GM19452 (cell line): ENCODE measurements around the gene ETFRF1.

Experiments used
- ATAC-seq: cut with Tn5 transposase; IDR thresholded peaks from one replicate; pipeline ENCODE4 v1.9.1; 2021; ENCODE audit not compliant: unreplicated experiment

ETFRF1 gene

DNA sequence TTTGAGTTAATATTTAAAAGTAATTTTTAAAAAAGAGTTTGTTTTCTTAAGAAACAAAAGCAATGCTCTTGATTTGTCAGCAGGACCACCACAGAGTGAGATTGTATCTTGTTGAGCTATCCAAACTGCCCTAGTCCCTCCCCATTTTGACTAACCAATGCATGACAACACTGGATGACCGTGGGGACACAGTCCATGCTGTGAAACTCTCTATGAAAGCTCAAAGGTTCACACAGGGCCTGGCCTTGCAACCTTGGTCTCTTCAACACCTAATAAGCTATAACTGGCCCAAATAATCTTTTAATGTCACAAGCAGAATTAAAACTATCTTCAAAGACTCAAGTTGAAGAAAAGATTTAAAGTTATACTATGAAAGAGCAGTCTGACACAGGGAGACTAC is 13.5 kb downstream of the ETFRF1 start:
- ATAC-seq, result no peak

DNA sequence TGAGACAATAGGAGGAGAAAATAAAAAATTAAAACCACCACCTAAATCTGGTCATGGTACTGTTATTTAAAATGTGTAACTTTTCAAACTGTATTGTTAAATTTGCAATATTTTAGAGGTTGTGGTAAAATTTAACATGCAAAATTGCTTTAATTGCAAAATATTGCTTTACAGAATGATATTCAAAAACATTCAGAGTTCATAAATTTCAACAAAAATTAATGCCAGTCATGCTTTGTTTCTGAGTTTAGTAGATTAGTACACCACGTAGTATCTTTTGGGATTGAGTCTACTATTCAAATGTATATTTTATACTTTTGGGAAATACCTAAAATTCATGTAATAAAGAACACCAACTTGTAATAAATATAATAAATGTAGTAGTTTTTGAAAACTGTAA is 18.3 kb downstream of the ETFRF1 start:
- no peak for ATAC-seq

DNA sequence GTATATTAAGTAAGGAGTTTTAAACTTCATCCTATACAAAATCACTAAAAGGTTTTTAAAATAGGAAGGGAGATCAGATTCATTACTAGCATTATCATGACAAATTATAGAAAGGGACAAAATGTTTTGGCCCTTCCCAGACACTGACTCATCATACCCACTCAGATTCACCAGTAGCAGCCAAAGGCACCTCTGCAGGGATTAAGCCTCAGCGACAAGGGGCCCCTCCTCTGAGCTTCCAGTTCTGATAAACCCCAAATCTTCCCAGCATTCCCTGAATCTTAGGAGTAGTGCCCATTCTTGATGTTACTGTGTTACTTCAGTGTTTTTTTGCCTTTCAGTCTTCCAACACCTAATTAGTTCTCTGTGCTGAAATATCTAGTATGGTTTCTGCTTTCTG is 41.2 kb downstream of the ETFRF1 start:
- ATAC-seq, result no peak

DNA sequence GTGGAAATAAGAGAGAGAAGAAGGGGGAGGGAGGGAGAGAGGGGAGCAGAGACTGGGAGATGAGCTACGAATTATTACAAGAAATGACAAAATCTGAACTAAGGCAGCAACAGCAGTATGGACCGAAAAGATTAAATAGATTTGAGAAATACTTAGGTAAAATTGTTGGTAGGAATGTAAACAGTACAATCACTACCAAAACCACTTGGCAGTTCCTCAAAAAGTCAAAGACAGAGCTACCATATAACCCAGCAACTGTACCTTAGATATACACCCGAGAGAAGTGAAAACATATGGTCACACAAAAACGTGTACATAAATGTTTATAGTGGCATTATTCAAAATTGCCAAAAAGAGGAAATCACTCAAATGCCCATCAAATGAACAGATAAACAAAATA is 41.6 kb downstream of the ETFRF1 start:
- no peak for ATAC-seq

DNA sequence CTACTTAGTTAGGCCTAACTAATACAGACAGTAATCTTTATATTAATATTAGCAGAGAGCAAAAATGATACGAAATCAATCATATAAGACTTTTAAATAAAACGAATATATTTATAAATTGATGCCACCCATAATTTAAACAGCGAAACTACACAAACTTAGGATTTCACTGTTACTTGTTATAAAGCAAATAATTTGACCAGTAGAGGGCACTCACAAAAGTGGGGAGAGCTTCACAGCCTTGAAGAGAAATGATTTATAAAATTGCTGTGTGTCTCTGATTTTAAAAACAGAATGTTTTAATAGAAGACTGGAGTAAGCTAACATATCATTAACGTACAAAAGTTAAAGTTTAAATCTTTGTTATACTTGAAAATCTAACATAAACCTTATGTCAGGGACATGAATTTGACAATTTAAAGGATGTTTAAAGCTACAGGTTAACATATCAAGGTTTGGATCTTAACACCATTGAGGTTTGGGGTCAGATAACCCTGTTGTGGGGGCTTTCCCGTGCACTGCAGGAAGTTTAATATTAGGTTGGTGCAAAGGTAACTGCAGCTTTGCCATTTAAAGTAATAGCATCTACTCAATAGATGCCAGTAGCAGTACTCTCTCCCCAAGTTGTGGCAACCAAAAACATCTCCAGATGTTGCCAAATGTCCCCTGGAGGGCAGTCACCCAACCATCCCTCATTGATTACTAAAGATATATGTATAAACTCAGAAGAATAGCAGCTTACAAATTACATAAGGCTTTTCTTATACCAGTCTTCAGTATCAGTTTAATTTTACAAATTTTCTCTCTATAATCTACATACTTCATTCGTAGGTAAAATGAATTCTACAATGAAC is 46.4 kb downstream of the ETFRF1 start:
- ATAC-seq, result peak; percentile 57

DNA sequence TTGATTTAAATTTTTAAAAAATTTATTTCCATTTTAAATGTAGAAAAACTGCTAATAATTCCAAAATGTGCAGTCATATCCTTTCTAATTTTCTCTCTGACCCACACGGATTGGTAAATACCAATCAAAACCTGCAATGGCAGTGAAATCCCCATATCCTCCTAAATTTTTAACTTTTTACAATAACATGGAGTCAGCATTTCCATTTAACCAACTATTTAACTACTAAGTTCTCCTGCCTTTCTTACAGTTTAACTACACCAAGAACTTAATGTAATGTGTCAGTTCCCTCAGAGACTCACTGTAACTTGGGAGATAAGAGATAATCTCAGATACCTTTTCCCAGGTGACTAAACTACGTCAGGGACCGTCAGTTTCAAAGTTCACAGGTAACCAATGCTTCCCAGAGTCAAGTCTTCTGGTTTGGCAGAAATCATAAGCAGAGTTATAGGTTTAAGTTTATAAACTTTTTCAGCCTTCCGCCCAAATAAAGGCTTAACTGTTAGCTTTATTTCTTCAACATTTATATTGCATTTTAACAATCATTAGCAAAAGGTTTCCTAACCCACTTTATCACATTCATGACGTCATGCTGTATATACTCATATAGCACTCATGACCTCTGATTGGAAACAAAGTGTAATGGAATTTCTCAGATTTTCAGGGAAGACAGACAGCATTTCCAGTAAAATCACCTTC is 48.1 kb downstream of the ETFRF1 start:
- no peak for ATAC-seq

DNA sequence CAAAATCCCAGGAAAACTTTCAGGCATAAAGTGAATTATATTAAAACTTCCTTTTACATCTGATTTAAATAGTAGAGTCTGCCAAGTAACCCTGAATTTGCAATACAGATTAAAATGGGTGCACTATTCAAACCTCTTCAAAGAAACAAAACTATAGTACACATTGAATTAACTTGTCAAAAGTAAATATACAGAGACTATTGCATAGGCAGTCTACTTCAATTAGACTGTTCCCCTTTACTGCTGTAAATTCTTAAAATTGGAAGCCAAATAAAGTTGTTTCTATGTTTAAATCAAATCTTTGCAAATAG is 48.6 kb downstream of the ETFRF1 start:
- ATAC-seq, result no peak

DNA sequence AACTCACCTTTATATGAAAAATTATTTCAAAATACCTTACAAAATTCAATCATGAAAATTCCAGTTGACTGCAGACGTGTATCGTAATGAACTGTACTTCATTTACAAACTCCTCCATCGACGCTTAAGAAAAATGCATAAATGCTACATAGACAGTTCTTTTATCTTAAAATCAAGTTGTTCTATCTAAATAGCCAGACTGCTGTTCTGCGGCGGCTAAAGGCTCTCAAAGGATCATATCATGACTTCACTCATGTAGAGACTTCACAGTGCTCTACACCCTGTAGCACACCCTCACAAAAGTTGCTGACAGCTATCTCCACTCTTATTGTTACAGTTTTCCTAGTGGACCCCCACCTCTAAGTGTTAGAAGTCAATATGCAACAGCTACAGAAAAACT is 50.5 kb downstream of the ETFRF1 start:
- ATAC-seq, result no peak

DNA sequence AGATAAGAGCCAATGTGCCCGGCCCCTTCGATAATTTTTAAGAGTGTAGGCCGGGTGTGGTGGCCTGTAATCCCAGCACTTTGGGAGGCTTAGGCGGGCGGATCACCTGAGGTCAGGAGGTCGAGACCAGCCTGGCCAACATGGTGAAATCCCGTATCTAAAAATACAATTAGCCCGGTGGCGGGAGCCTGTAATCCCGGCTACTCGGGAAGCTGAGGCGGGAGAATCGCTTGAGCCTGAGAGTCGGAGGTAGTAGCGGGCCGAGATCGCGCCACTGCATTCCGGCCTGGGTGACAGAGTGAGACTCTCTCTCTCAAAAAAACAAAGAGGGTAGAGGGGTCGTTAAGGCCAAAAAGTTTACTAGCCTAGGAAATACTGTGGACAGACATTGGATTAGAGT is 53.1 kb downstream of the ETFRF1 start:
- no peak for ATAC-seq

DNA sequence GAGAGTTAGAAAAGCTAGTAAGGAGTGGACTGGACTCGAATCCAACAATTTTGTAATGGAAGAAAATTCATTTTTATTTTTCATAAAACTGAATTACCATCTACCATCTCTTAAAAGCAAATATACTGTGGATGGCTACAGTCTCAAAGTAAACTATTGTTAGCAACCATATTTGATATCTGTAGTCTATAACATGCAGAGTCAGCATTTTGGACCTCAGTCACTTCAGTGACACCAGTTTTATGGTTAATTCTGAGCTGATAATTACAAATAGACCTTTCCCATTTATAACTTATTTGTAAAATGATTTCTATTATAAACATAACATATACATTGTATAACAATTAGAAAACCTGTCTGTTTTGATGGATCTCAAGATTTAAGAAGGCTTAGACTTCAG is 53.7 kb downstream of the ETFRF1 start:
- no peak for ATAC-seq

DNA sequence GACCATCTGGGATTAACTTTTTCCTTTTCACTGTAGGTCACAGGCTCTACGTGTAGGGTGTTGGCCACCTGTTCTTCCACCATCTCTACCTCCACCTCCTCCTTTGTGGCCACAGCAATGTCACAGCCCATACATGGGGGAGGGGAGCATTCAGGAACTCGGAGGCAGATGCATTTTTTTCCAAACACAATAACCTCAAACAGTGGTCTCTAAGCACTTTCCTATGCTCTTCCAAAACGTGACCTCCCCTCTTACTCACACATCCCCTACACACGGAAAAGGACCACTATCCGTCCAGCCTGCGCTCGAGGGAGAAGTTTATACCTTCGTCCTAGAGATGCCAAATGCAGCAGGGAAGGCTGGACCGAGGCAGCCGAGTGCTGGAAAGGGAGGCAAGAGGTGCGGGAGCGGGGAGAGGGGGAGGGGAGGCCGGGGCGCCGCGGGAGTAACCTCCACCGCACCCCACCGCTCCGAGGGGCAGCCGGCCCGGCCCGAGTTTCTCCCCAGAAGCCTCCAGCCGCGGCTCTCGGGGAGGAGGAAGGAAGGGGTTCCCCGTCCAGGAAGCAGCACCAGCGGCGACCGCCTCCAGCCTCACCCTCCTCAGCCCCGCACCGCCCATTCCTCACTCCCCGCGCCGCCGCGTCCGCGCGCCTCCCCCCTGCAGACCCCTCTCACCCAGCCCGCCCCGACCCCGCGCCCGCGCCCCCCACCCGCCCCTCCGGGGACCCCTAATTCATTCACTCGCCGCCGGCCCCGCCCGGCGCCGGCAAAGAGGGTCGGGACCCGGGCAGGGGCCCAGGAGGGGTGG is 55.1 kb downstream of the ETFRF1 start:
- ATAC-seq, result peak; percentile 30

DNA sequence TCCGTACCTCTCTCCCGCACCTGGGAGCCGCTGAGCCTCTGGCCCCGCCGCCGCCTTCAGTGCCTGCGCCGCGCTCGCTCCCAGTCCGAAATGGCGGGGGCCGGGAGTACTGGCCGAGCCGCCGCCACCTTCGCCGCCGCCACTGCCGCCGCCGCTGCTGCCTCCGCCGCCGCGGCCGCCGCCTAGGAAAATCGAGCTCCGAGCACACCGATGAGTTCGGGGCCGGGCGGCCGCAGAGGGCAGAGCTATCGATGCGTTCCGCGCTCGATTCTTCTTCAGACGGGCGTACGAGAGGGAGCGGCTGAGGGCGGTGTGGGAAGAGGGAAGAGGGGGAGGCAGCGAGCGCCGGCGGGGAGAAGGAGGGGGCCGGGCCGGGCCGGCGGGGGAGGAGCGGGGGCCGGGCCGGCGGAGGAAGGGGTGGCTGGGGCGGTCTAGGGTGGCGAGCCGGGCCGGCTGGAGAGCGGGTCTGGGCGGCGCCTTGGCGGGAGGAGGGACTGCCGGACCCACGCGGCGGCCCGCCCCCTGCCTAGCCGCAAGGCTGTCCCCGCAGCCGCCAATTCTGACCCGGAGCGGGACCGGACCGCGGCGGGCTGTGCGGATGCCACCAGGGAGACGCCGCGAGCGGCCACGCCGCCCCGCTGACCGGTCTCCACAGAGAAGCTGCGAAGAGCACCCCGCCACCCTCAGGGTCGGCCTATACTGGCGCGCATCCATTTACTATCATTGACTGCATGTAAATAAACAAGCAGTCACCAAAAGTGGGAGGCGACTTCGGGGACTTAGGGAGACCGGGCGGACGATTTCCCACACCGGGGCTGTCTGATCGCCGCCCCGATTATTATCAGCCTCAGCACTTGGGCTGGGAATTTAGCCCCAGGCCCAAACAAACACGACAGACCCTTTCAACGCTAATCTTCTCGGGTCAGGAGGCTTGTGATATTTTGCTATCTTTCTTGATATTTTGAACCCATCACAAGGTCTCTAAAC is 56.0 kb downstream of the ETFRF1 start, which contains the start of gene KRAS:
KRAS (minus strand) TSS at position 186 of the 987 bp plus-strand sequence.
- ATAC-seq, result peak; percentile 80

DNA sequence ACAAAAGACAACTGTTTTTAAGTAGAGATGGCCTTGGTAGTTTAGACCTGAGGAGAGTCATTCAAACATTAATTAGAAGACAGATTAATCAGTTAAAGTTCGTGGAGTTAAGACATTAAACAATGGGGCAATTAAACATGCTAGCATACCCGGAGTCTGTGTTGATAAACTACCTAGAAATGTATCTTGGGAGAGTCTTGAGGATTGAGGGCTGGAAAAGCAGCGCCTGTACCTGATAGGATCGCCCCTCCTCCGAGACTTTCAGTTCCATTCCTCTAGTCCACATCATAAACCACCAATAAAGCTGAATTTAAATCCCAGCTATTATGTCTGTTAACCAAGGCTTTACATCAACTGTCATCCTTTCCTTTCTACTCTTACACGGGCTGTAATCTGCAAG is 56.7 kb downstream of the ETFRF1 start:
- ATAC-seq, result no peak

DNA sequence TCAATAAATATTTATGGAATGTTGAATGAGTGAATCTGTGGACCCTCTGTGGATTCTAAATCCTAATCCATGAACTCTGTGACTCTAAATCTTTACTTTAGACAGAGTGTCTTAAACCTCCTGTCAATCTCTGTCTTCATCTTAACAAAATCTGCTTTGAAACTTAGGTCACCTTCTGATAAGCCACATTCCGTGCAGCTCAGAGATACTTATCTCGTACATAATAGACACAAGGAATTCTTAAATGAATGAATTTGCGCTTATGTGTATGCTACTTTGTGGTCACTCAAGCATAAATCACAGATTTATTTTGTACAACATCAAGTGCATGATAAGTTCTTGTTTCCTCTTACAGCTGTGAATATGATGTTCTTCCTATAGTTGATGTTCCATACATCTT is 57.9 kb downstream of the ETFRF1 start:
- ATAC-seq, result no peak

DNA sequence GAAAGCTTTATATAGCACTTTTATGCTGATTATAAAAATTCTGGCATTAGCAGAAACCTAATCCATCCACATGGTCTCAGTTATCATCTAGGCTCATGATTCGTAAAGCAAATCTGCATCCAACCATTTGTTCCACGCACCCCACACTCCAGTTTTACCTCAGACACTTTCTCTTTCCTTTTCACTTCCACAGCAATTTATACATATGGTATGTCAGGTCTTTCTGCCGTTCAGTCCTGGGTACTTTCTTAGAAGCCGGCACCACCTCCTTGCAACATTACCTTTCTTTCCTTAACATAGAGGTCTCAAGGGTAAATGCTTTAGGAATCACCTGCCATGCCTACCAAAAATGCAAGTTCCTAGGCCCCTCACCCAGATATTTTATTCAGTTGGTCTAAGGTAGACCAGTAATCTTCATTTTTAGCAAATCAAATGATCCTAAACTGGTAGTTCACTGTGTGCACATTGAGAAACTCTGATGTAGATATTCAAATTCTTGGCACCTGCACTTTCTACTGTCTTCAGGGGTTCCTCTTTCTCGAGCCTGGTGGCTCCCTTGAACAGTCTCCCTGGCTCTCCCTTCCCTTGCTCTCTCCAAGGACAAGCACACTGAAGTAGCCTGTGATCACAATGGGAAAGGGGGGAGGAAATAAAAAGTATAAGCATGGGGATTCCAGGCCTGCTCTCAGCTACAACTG is 58.5 kb downstream of the ETFRF1 start:
- ATAC-seq, result no peak

DNA sequence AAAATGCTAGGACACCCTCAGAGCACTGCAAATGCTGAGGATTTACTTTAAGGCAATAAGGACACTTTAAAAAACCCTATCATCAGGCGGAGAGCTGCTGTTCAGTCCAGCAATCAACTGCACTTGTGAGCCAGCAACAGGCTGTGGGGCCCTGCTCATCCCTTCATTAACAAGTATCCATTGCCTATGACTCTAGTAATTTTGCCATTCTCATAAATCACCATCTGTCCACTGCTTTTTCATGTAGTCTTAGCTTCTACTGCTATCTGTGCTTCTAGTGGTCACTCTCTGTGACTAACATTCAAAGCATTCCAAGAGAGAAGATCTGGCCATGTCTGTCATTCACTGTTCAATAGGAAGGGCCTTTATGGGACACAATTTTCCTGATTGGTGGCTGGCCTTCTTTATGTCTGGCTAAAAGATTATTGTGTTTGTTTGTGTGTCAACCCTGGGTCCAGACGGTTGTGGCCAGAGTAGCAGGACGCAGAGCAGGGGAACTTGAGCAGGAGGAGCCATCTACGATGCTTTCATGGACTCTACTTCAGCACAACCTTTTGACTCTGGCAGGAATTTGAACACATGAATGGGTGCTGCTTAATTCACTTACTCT is 59.3 kb downstream of the ETFRF1 start:
- no peak for ATAC-seq
